SJSA1 (cell line): ENCODE results near the gene TP53. TPM values are rescaled to one million over a fixed set of nuclear protein-coding genes. Genes with fewer than 3 reads are reported as not detected.
A peak's percentile ranks its signal among the peaks of the same experiment; 100 is the strongest.

ENCODE experiments used
- DNase-seq, 2 experiments: peaks; one replicate each; pipeline ENCODE4 v3.0.0-alpha.2; 2015 to 2020; ENCODE audit warnings: low spot score in 2 of 2, low read depth in 1 of 2
- H3K27ac ChIP-seq: fragments of 250-450 bp; sonication (Bioruptor Pico); 2 replicates; pipeline ENCODE4 v1.5.1; 2020; ENCODE audit warnings: mild to moderate bottlenecking, moderate library complexity
- H3K27me3 ChIP-seq: fragments of 250-450 bp; sonication (Bioruptor Pico); replicated peaks from 2 replicates; pipeline ENCODE4 v1.5.1; 2020; ENCODE audit warnings: mild to moderate bottlenecking, moderate library complexity
- H3K36me3 ChIP-seq: fragments of 250-450 bp; sonication (Bioruptor Pico); 2 replicates; pipeline ENCODE4 v1.5.1; 2020; ENCODE audit warnings: mild to moderate bottlenecking
- H3K4me1 ChIP-seq: fragments of 250-450 bp; sonication (Bioruptor Pico); replicated peaks from 2 replicates; pipeline ENCODE4 v1.6.1; 2021; ENCODE audit warnings: mild to moderate bottlenecking
- H3K4me3 ChIP-seq: fragments of 250-450 bp; sonication (Bioruptor Pico); 2 replicates; pipeline ENCODE4 v1.5.1; 2020; ENCODE audit warnings: mild to moderate bottlenecking
- H3K9me3 ChIP-seq: fragments of 250-450 bp; sonication (Bioruptor Pico); replicated peaks from 2 replicates; pipeline ENCODE4 v1.5.1; 2020; ENCODE audit warnings: mild to moderate bottlenecking
- total RNA-seq: library from RNA; depleted of rRNA; stranded (reverse); fragments of >200 nt; shearing (Covaris generic); gene quantifications from 2 replicates; pipeline ENCODE4 v1.2.3, GENCODE V29; 2014; rRNA removed

TP53 gene
- total RNA-seq: 28.4 and 40.6 TPM in 2 replicates

DNA sequence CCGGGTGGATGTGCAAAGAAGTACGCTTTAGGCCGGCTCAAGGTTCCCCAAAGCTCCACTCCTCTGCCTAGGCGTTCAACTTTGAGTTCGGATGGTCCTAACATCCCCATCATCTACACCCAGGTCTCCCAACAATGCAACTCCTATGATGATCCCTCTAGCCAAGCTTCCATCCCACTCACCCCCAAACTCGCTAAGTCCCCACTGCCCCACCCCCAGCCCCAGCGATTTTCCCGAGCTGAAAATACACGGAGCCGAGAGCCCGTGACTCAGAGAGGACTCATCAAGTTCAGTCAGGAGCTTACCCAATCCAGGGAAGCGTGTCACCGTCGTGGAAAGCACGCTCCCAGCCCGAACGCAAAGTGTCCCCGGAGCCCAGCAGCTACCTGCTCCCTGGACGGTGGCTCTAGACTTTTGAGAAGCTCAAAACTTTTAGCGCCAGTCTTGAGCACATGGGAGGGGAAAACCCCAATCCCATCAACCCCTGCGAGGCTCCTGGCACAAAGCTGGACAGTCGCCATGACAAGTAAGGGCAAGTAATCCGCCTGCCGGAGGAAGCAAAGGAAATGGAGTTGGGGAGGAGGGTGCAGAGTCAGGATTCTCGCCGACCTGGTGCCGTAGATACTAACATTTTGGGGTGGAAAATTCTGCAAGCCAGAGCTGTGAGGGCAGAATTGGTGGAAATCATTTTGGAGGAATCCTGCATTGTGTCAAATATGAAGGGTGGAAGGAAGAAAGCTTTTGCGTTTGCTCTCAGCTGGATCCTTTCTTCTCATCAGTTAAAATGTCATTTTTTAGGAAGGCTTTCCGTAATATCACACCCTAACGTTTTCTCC, at the start of gene TP53:
TSS of gene TP53 (minus strand) at position 419 of the 836 bp plus-strand sequence. CDS start 10,896 bp downstream, outside the sequence.
- H3K27me3 ChIP-seq: no peaks in the 10 kb centered on the region
- peaks cover 26% of the 10 kb centered on the region for H3K36me3 ChIP-seq
- DNase-seq: peak; percentile 90 to 91
- peak within 1 kb of the TSS; percentile 93 for H3K27ac ChIP-seq
- no peaks in the 10 kb centered on the region for H3K9me3 ChIP-seq
- peaks cover 18% of the 10 kb centered on the region for H3K4me1 ChIP-seq
- peak within 1 kb of the TSS; percentile 61 for H3K4me3 ChIP-seq

DNA sequence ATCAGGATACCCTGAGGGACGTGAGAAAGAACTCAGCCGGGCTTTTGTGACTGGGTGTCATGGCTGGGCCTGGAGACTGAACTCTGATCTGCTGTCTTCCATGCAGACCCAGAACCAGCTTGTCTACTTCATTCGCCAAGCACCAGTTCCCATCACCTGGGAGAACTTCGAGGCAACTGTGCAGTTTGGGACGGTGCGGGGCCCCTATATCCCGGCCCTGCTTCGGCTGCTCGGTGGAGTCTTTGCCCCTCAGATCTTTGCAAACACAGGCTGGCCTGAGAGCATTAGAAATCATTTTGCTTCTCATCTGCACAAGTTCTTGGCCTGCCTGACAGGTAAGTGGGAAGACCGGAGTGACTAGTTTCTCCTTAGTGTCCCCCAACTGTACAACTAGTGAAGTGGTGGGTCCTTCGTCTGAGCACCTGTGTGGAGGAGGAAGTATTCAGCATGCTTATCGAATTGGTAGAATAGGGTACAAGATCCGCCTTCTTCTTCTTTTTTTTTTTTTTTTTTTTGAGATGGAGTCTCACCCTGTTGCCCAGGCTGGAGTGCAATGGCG, 45.8 kb upstream of the TP53 start:
- H3K36me3 ChIP-seq: no peaks in the 10 kb centered on the region
- H3K4me3 ChIP-seq: no peak overlapping the region
- no peak for DNase-seq

DNA sequence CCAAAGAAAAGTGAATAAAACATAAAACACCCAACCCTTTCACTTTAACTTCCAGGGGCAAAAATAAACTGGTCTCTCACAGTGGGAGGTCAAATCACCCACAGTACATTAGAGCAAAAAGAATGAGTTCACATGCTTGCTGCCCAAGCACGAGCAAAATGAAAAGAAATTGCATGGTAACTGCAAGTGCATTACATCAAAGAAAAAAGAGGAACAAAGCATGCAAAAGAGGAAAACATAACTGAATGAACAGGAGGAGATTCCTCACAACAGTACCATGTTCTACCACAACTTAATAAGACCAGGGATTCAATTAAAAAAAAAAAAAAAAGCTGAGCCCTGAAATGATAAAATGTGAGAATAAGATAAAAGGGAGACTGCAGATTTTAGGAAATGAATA, 42.5 kb upstream of the TP53 start:
- no peak overlapping the region for H3K27ac ChIP-seq
- no peak for DNase-seq

More for the DNA sequence above, 45.8 kb upstream of the TP53 start:
- no peaks in the 10 kb centered on the region for H3K4me1 ChIP-seq
- no peaks in the 10 kb centered on the region for H3K9me3 ChIP-seq
- peaks cover 41% of the 10 kb centered on the region for H3K27me3 ChIP-seq
- H3K27ac ChIP-seq: no peak overlapping the region

DNA sequence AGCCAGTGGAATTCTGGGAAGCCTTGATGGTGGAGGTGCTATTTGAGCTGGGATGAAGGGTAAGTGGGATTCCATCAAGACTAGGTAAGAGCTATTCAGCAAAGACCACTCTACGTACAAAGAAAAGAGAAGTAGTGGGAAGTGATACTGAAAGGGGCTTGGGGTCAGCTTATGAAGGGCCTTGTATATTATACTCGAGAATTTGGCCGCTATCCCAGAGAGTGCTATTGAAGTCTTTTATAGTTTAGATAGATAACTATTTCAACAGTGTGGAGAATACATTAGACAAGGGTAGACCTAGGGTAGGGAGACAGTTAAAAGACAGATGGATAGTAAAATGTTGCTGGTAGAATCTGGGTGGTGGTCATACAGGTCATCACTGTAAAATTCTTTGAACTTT, 40.6 kb upstream of the TP53 start:
- H3K9me3 ChIP-seq: no peaks in the 10 kb centered on the region
- H3K27ac ChIP-seq: no peak overlapping the region
- H3K4me1 ChIP-seq: no peaks in the 10 kb centered on the region
- no peaks in the 10 kb centered on the region for H3K36me3 ChIP-seq
- no peak overlapping the region for H3K4me3 ChIP-seq
- peaks cover 14% of the 10 kb centered on the region for H3K27me3 ChIP-seq
- DNase-seq: no peak

More for the DNA sequence above, 42.5 kb upstream of the TP53 start:
- Histone ChIP-seq H3K4me1 (no peaks in the 10 kb centered on the region), H3K36me3 (no peaks in the 10 kb centered on the region), H3K27me3 (peaks cover 22% of the 10 kb centered on the region), H3K9me3 (no peaks in the 10 kb centered on the region), H3K4me3 (no peak overlapping the region)

DNA sequence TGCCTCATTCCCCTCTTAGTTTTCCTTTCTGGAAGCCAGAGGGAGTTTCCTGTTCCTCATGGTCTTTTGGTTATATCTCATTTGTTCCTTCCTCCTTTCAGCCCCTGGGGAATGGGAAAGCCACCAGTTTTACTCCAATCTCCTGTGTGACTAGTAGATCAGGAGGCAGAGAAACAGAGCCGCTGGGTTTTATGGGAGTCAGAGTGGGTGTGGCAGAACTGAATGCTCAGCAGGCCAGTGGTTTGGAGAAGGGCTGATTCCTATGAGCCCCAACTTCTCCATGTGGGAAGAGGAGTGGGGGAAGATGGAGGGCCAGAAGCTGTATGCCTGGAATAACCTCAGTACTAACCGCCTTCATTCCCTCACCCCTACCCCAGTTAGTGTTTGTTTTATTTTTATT, 34.3 kb upstream of the TP53 start:
- Histone ChIP-seq H3K27ac (no peak overlapping the region), H3K4me3 (no peak overlapping the region), H3K36me3 (no peaks in the 10 kb centered on the region), H3K9me3 (no peaks in the 10 kb centered on the region), H3K4me1 (peaks cover 8% of the 10 kb centered on the region), H3K27me3 (peaks cover 34% of the 10 kb centered on the region)
- no peak for DNase-seq

DNA sequence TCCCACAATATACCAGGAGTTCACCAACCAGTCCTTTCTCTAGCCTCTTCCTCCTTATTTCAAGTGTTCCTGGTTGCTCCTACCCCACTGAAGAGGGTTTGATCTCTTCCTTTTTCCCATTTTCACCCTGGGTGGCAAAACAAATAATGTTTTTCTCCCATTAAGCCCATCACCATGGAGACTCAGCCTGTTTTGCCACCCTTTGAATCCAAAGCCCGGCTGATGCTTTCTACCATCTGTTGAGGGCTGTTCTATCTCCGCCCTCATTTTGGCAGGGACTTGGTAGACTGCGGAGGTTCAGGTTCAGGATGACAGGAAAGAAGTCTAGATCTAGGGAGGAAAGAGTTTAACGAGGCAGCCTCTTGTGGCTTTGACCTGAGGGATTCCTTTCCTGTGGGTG, 32.8 kb upstream of the TP53 start:
- Histone ChIP-seq H3K27ac (no peak overlapping the region), H3K27me3 (peaks cover 34% of the 10 kb centered on the region), H3K36me3 (no peaks in the 10 kb centered on the region), H3K4me1 (peaks cover 11% of the 10 kb centered on the region), H3K4me3 (no peak overlapping the region), H3K9me3 (no peaks in the 10 kb centered on the region)
- DNase-seq: no peak

DNA sequence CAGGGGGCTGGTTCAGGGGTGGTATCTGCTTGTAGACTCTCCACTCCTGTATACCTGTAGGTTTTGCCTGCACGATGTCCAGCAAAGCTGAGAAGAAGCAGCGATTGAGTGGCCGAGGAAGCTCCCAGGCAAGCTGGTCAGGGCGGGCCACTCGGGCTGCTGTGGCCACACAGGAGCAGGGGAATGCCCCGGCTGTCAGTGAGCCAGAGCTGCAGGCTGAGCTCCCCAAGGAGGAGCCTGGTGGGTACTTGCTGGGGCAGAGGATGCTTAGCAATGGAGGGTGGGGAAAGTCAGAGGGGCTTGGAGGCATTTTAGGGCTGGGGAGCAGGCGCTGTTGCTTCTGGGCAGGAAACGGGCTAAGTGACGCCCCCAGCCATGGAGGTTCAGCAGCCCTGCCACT, 32.4 kb upstream of the TP53 start:
- Histone ChIP-seq H3K4me3 (no peak overlapping the region), H3K36me3 (no peaks in the 10 kb centered on the region), H3K27me3 (peaks cover 31% of the 10 kb centered on the region), H3K9me3 (no peaks in the 10 kb centered on the region), H3K27ac (no peak overlapping the region), H3K4me1 (peaks cover 11% of the 10 kb centered on the region)
- DNase-seq: no peak

DNA sequence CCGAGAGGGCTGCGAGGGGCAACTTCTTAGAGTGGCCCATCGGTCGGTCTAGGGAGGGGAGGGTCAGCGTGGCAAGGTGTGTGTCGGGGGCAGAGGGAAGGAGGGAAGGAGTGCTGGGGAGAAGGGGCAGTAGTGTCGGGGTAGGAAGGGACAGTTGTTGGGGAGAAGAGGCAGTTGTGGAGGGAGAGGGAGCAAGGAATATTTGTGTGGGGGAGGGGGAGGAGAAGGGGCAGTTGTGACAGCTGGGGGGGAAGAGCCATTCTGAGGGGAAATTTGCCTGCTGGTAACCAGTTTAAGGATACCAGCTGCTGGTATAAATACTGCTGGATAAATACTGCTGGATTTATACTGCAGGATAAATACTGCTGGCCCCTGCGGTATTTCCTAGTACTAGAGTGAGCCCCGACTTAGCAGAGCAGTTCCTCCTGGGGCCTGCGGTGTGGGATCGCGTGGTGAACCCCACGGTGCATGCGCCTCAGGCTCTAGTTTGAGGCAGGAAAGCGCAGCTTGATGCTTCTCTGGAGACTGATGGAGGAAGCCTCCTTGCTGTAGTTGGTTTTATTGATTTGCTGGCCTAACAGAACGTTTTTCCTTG, 30.6 kb upstream of the TP53 start:
- peaks cover 43% of the 10 kb centered on the region for H3K27me3 ChIP-seq
- H3K36me3 ChIP-seq: no peaks in the 10 kb centered on the region
- peaks cover 11% of the 10 kb centered on the region for H3K4me1 ChIP-seq
- H3K27ac ChIP-seq: no peak overlapping the region
- DNase-seq: no peak
- peak overlapping the region; percentile 45 for H3K4me3 ChIP-seq
- H3K9me3 ChIP-seq: no peaks in the 10 kb centered on the region

DNA sequence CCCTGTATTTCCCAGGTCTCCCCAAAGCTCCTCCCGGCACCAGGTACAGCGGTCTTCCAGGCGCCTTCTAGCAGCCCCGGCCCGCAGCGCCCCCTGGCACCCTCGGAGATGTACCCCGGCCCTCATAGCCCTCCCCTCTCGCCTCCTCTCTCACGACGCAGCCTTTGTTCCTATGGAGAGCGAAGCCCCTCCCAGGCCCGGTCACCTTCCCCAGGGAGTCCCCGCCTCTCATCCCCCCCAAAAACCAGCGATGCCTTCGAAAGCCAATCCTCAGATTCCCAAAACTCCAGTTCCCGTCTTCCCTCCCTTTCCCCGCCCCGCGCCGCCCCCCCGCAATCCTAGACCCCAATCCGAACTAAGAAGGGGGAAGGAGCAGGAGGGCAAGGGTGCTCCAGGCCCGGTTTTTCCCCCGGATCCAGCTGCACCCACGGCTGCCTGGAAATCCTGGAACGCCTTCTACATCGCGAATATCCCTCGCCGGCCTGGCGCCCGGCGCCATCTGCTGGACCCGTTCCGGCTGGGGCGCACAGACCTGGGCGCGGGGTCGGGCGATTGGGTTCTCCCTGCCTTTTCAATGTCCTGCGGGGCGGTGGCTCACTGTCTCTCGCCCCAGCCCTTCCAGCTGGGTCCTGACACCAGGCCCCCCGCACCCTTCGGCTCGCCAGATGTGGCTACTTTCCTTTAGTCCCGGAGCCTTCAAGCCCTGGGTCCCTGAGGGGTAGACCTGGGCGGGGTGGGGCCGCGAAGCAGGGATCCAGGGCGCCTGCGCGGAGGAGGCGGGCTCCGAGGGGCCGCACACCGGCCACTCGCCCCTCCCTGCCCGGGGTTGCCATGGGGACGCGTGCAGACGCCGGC, 29.8 kb upstream of the TP53 start, which contains the start of gene DNAH2:
TSS of gene DNAH2 (plus strand) at position 844 of the 855 bp plus-strand sequence. CDS start 1,991 bp downstream, outside the sequence.
- Histone ChIP-seq H3K27me3 (peaks cover 46% of the 10 kb centered on the region), H3K9me3 (no peaks in the 10 kb centered on the region), H3K4me1 (peaks cover 11% of the 10 kb centered on the region), H3K36me3 (no peaks in the 10 kb centered on the region), H3K4me3 (peak within 1 kb of the TSS; percentile 45), H3K27ac (no peak within 1 kb of the TSS)
- peak; percentile 84 for DNase-seq

DNA sequence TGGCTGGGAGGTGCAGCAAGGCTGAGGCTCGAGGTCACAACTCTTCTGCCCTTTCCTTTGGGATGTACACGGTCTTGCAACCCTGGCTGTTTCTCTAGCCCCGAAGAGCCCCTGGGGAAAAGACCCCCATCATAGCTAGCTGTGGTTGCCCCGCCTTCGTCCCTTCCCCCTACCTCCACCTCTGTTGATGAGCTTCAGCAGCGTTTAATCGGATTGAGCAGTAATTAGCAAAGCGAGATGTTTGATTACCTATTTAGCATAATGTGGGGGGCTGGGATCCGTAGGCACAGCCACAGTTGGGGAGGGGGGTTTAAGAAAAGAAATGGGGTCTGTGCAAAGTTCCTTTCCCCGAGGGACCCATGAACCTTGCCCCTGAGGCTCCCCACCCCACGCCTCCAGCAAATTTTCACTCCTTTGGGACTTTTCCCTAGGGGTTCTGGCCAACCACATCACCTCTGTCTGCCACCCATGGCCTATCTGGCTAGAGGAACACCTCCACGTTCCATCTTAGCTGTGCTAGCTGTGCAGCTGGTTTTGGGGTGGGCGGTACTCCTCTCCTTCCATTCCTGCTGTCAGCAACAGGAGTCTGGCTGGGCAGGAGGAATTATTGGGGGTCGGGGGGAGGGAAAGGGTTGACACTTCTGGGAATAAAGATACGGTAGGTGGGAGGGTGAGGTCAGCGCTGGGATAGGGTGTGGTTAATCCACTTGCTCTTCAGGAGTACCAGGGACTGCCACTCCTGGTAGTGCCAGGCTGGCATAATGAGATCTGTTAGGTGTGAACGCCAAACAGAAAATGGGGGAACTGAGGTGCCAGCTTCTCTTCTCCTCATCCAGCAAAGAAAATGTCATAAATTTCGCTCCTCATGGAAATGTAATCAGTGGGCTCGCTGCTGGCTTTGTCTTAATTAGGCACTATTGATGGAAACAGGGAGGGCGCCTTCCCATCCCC, 28.9 kb upstream of the TP53 start:
- H3K27me3 ChIP-seq: peaks cover 52% of the 10 kb centered on the region
- DNase-seq: no peak
- no peak overlapping the region for H3K27ac ChIP-seq
- peaks cover 11% of the 10 kb centered on the region for H3K4me1 ChIP-seq
- H3K4me3 ChIP-seq: peak overlapping the region; percentile 45
- H3K9me3 ChIP-seq: no peaks in the 10 kb centered on the region
- no peaks in the 10 kb centered on the region for H3K36me3 ChIP-seq

DNA sequence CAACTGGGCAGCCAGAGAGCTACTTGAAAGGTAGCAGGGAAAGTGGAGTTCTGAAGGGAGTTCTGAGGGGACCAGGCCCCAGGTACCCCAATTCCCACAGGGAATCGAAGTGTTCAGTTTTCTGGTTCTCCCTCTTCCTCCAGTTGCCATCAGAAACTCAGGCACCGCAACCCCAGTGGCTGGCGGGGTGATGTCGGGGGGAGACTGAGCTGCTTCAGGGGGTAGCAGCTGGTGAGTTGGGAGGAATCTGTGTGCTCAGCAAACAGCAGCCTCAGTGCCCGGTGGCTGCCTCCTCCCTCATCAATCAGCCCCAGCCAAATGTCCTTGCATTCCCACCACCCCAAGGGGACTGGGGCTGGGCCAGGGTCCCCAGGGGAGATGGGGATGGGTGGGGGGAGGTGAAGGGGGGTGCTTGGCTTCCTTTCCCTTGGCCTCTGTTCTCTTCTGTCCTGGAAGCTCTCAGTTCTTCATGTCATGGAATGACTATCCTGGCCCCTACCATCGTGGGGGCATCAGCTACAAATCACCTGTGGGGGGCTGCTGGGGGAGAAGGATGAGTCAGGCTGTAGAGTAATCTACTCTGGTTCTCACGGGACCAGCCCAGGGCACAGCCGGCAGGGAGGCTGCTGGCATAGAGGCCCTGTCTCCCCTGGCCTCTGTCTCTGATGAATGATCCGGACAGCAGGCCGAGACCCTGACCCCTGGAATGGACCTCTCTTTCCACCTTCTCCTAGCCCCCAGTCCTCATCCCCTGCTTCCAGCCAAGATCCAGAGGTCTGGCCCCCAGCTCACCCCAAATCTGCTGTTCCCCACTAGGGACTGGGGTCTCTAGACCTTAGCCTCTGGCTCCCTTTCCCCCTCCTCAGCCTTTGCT, 27.7 kb upstream of the TP53 start:
- no peak for DNase-seq
- H3K4me3 ChIP-seq: no peak overlapping the region
- no peaks in the 10 kb centered on the region for H3K36me3 ChIP-seq
- no peak overlapping the region for H3K27ac ChIP-seq
- peaks cover 11% of the 10 kb centered on the region for H3K4me1 ChIP-seq
- H3K9me3 ChIP-seq: no peaks in the 10 kb centered on the region
- peaks cover 53% of the 10 kb centered on the region for H3K27me3 ChIP-seq

DNA sequence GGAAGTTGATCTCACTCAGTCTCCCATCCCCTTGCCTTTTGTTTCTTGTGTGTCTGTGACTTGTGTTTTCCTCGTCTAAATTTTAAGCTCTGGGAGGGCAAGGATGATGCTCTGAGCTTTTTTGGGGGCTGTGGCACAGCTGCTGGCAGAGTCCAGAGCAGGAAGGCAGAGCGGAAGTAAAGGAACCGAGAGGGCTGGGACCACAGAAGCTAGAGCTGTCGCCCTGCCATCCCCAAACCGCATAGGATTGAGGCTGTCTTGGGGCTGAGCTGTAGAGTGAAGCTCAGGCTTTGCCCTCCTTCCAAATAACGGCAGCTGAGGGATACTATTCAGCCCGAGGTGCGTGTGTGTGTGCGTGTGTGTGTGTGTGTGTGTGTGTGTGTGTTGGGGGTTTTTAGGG, 26.5 kb upstream of the TP53 start:
- H3K27ac ChIP-seq: no peak overlapping the region
- no peaks in the 10 kb centered on the region for H3K36me3 ChIP-seq
- peaks cover 44% of the 10 kb centered on the region for H3K27me3 ChIP-seq
- no peak overlapping the region for H3K4me3 ChIP-seq
- no peaks in the 10 kb centered on the region for H3K9me3 ChIP-seq
- H3K4me1 ChIP-seq: peaks cover 11% of the 10 kb centered on the region
- DNase-seq: no peak
